ENCODE measurements around the gene NAT9. TPM values are rescaled to one million over a fixed set of nuclear protein-coding genes. Genes with fewer than 3 reads are reported as not detected.

The NAT9 gene
- total RNA-seq, 1 donor from 2014 or later = 59.6 TPM

GRCh38 chr17:74752415-74752814 lies 23.7 kb downstream of the NAT9 start:
- Mint-ChIP-seq H3K27ac (peak overlapping the region; percentile 95), H3K9me3 (ENCODE audit: low read depth) (no peaks in the 10 kb centered on the region), H3K36me3 (ENCODE audit: insufficient read depth) (peaks cover 7% of the 10 kb centered on the region), H3K4me3 (ENCODE audit: low read depth) (peak overlapping the region; percentile 59), H3K27me3 (no peaks in the 10 kb centered on the region), H3K4me1 (ENCODE audit: low read depth) (peaks cover 46% of the 10 kb centered on the region)
- no peak for DNase-seq (ENCODE audit: low spot score, unreplicated experiment)
- no peak for TF ChIP-seq CTCF (IDR thresholded peaks at IDR 0.05; ENCODE audit: unreplicated experiment)

GRCh38 chr17:74750327-74751069 lies 25.6 kb downstream of the NAT9 start:
- Mint-ChIP-seq H3K9me3 (ENCODE audit: low read depth) (no peaks in the 10 kb centered on the region), H3K4me3 (ENCODE audit: low read depth) (peak overlapping the region; percentile 95), H3K27me3 (no peaks in the 10 kb centered on the region), H3K4me1 (ENCODE audit: low read depth) (peaks cover 47% of the 10 kb centered on the region), H3K27ac (peak overlapping the region; percentile 95), H3K36me3 (ENCODE audit: insufficient read depth) (peaks cover 7% of the 10 kb centered on the region)
- no peak for TF ChIP-seq CTCF (IDR thresholded peaks at IDR 0.05; ENCODE audit: unreplicated experiment)
- DNase-seq (ENCODE audit: low spot score, unreplicated experiment) = no peak

- H3K4me1 Mint-ChIP-seq (ENCODE audit: low read depth) = peaks cover 44% of the 10 kb centered on the region
- no peak for TF ChIP-seq CTCF (IDR thresholded peaks at IDR 0.05; ENCODE audit: unreplicated experiment)
- DNase-seq (ENCODE audit: low spot score, unreplicated experiment) = no peak
- H3K27ac Mint-ChIP-seq = peak overlapping the region; percentile 95
- H3K4me3 Mint-ChIP-seq (ENCODE audit: low read depth) = peak overlapping the region; percentile 95
- no peaks in the 10 kb centered on the region for H3K27me3 Mint-ChIP-seq
- H3K9me3 Mint-ChIP-seq (ENCODE audit: low read depth) = no peaks in the 10 kb centered on the region
- peaks cover 7% of the 10 kb centered on the region for H3K36me3 Mint-ChIP-seq (ENCODE audit: insufficient read depth)
Measured at GRCh38 chr17:74750039-74750326, 26.2 kb downstream of the NAT9 start.

GRCh38 chr17:74749279-74750038 lies 26.7 kb downstream of the NAT9 start:
- Mint-ChIP-seq H3K4me1 (ENCODE audit: low read depth) (peaks cover 45% of the 10 kb centered on the region), H3K27ac (peak overlapping the region; percentile 95), H3K27me3 (no peaks in the 10 kb centered on the region), H3K4me3 (ENCODE audit: low read depth) (peak overlapping the region; percentile 95), H3K36me3 (ENCODE audit: insufficient read depth) (peaks cover 7% of the 10 kb centered on the region), H3K9me3 (ENCODE audit: low read depth) (no peaks in the 10 kb centered on the region)
- TF ChIP-seq CTCF (IDR thresholded peaks at IDR 0.05; ENCODE audit: unreplicated experiment) = no peak
- no peak for DNase-seq (ENCODE audit: low spot score, unreplicated experiment)

GRCh38 chr17:74748529-74749278 lies 27.4 kb downstream of the NAT9 start, which contains the start of gene NHERF1:
TSS of gene NHERF1 (plus strand) at chr17:74748628. CDS start at chr17:74748847, 219 bp downstream.
- no peaks in the 10 kb centered on the region for H3K27me3 Mint-ChIP-seq
- H3K36me3 Mint-ChIP-seq (ENCODE audit: insufficient read depth) = peaks cover 7% of the 10 kb centered on the region
- peak; percentile 48 for TF ChIP-seq CTCF (IDR thresholded peaks at IDR 0.05; ENCODE audit: unreplicated experiment)
- H3K4me1 Mint-ChIP-seq (ENCODE audit: low read depth) = peaks cover 45% of the 10 kb centered on the region
- no peaks in the 10 kb centered on the region for H3K9me3 Mint-ChIP-seq (ENCODE audit: low read depth)
- peak within 1 kb of the TSS; percentile 95 for H3K4me3 Mint-ChIP-seq (ENCODE audit: low read depth)
- H3K27ac Mint-ChIP-seq = peak within 1 kb of the TSS; percentile 95
- DNase-seq (ENCODE audit: low spot score, unreplicated experiment) = peak; percentile 94
